Measurements from ENCODE around the gene NMD3. TPM values are rescaled to one million over a fixed set of nuclear protein-coding genes. Genes with fewer than 3 reads are reported as not detected.

The NMD3 gene
- total and polyA plus RNA-seq, 2 experiments from 2014 or later: 27.8 to 52.5 TPM

- Histone ChIP-seq H3K27ac (no peak overlapping the region), H3K4me2 (no peak overlapping the region), H3K79me2 (no peaks in the 10 kb centered on the region), H3K9me3 (ENCODE audit: low read depth) (no peaks in the 10 kb centered on the region), H3K36me3 (replicated peaks; ENCODE audit: insufficient read depth, low read depth) (no peaks in the 10 kb centered on the region), H3K27me3 (no peaks in the 10 kb centered on the region), H2AFZ (no peak overlapping the region), H3K4me1 (ENCODE audit: insufficient read depth) (no peaks in the 10 kb centered on the region), H3K4me3 (no peak overlapping the region), H4K20me1 (ENCODE audit: insufficient read depth, poor library complexity, severe bottlenecking) (no peaks in the 10 kb centered on the region), H3K9me2 (replicated peaks; ENCODE audit: insufficient read depth) (no peaks in the 10 kb centered on the region)
- 92% methylated on average over 5 of the region's 5 CpGs for WGBS (ENCODE audit: low lambda C conversion rate, missing lambda C conversion rate)
- TF ChIP-seq EZH2phosphoT487 (IDR thresholded peaks at IDR 0.05; ENCODE audit: low read depth, severe bottlenecking, unreplicated experiment) (no peak), CTCF (IDR thresholded peaks at IDR 0.05; ENCODE audit: poor library complexity) (no peak), EZH2 (IDR thresholded peaks at IDR 0.05; ENCODE audit: borderline replicate concordance) (no peak)
- no peak for DNase-seq (ENCODE audit: low spot score)
These were observed 70.2 kb downstream of the NMD3 start for GRCh38 chr3:161291191-161291901.

GRCh38 chr3:161293381-161293780, 72.3 kb downstream of the NMD3 start:
- TF ChIP-seq CTCF (IDR thresholded peaks at IDR 0.05; ENCODE audit: poor library complexity): no peak
- no peak for TF ChIP-seq EZH2phosphoT487 (IDR thresholded peaks at IDR 0.05; ENCODE audit: low read depth, severe bottlenecking, unreplicated experiment)
- H3K4me1 ChIP-seq (ENCODE audit: insufficient read depth): no peaks in the 10 kb centered on the region
- no peak overlapping the region for H3K4me2 ChIP-seq
- H3K4me3 ChIP-seq: no peak overlapping the region
- no peaks in the 10 kb centered on the region for H3K79me2 ChIP-seq
- DNase-seq (ENCODE audit: low spot score): no peak
- no peaks in the 10 kb centered on the region for H3K9me2 ChIP-seq (replicated peaks; ENCODE audit: insufficient read depth)
- no peaks in the 10 kb centered on the region for H4K20me1 ChIP-seq (ENCODE audit: insufficient read depth, poor library complexity, severe bottlenecking)
- no peak overlapping the region for H2AFZ ChIP-seq
- H3K9me3 ChIP-seq (ENCODE audit: low read depth): no peaks in the 10 kb centered on the region
- 87% methylated on average over 2 of the region's 2 CpGs for WGBS (ENCODE audit: low lambda C conversion rate, missing lambda C conversion rate)
- no peaks in the 10 kb centered on the region for H3K36me3 ChIP-seq (replicated peaks; ENCODE audit: insufficient read depth, low read depth)
- no peak overlapping the region for H3K27ac ChIP-seq
- H3K27me3 ChIP-seq: no peaks in the 10 kb centered on the region

GRCh38 chr3:161295325-161295724, 74.2 kb downstream of the NMD3 start:
- no peak overlapping the region for H3K27ac ChIP-seq
- no peak overlapping the region for H3K4me2 ChIP-seq
- no peak overlapping the region for H2AFZ ChIP-seq
- no peaks in the 10 kb centered on the region for H3K27me3 ChIP-seq
- H3K9me2 ChIP-seq (replicated peaks; ENCODE audit: insufficient read depth): no peaks in the 10 kb centered on the region
- H3K4me1 ChIP-seq (ENCODE audit: insufficient read depth): no peaks in the 10 kb centered on the region
- H3K36me3 ChIP-seq (replicated peaks; ENCODE audit: insufficient read depth, low read depth): no peaks in the 10 kb centered on the region
- H3K4me3 ChIP-seq: no peak overlapping the region
- H4K20me1 ChIP-seq (ENCODE audit: insufficient read depth, poor library complexity, severe bottlenecking): no peaks in the 10 kb centered on the region
- H3K79me2 ChIP-seq: no peaks in the 10 kb centered on the region
- no peak for TF ChIP-seq EZH2phosphoT487 (IDR thresholded peaks at IDR 0.05; ENCODE audit: low read depth, severe bottlenecking, unreplicated experiment)
- no peak for TF ChIP-seq CTCF (IDR thresholded peaks at IDR 0.05; ENCODE audit: poor library complexity)
- TF ChIP-seq EZH2 (IDR thresholded peaks at IDR 0.05; ENCODE audit: borderline replicate concordance): no peak
- no peaks in the 10 kb centered on the region for H3K9me3 ChIP-seq (ENCODE audit: low read depth)
- no peak for DNase-seq (ENCODE audit: low spot score)

Data from hepatocyte (in vitro differentiated cells).